CD4-positive, alpha-beta T cell treated with Interleukin-10 for 1 hour (primary cell): Measurements from ENCODE around the gene ACAP1.

Experiments used
- DNase-seq: peaks from one replicate; pipeline ENCODE4 v3.0.0-alpha.2; 2020

The ACAP1 gene

GRCh38 chr17:7392696-7393612, 56.6 kb downstream of the ACAP1 start:
- DNase-seq, result no peak

DNA sequence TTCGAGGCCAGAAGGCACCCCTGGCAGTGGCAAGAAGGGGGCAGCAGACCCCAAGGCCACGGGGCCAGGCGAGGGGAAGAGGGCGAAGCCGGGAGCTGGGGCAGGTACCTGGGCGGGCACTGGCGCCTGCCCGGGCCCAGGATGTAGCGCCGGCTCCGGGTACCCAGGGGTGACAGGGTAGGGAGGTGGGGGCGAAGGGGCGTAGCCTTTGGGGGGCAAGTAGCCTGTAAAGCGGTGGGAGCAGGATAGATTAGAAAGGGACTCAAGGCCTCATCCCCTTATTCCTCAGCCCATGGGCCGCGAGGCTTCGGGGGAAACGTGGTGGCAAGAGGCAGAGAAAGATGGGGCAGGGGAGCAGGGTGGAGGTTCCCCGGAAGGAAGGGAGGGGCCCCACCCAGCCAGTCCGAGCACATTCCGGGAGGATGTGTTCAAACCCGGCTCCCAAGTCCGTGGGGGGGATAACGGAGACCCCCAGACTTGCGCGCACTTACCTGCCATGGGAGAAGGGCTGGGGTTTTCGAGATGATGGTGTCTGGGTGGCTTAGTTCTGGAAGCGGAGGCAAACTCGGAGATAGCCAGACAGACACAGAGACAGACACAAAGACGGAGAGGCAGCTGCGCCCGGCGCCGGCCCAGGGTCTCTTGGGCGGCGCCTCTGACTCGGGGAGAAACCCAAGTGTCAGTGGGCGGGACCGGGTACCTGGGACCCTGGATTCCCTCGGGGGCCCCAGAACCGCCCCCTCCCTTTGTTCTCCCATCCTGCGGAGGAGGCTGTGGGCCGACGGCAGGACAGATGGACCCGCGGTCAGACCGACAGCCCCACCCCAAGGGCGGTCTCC, 57.5 kb downstream of the ACAP1 start:
- DNase-seq, result peak; percentile 82

- peak; percentile 85 for DNase-seq
Measured at GRCh38 chr17:7394452-7395191, 58.3 kb downstream of the ACAP1 start, which contains the start of gene PLSCR3. PLSCR3 (minus strand) TSS chr17:7394525; CDS start chr17:7394110, 415 bp downstream.

- DNase-seq, result no peak
Measured at GRCh38 chr17:7396147-7396546, 59.8 kb downstream of the ACAP1 start.

GRCh38 chr17:7398612-7399011, 62.3 kb downstream of the ACAP1 start:
- DNase-seq, result no peak
